ENCODE results near the gene SH3BP1.
A peak's percentile ranks its signal among the peaks of the same experiment; 100 is the strongest.
"Not testable (repeated sequence)": the region's sequence is repeated elsewhere in the genome, so short reads cannot be mapped to it uniquely, and the experiment has no call there.

SH3BP1 gene

DNA sequence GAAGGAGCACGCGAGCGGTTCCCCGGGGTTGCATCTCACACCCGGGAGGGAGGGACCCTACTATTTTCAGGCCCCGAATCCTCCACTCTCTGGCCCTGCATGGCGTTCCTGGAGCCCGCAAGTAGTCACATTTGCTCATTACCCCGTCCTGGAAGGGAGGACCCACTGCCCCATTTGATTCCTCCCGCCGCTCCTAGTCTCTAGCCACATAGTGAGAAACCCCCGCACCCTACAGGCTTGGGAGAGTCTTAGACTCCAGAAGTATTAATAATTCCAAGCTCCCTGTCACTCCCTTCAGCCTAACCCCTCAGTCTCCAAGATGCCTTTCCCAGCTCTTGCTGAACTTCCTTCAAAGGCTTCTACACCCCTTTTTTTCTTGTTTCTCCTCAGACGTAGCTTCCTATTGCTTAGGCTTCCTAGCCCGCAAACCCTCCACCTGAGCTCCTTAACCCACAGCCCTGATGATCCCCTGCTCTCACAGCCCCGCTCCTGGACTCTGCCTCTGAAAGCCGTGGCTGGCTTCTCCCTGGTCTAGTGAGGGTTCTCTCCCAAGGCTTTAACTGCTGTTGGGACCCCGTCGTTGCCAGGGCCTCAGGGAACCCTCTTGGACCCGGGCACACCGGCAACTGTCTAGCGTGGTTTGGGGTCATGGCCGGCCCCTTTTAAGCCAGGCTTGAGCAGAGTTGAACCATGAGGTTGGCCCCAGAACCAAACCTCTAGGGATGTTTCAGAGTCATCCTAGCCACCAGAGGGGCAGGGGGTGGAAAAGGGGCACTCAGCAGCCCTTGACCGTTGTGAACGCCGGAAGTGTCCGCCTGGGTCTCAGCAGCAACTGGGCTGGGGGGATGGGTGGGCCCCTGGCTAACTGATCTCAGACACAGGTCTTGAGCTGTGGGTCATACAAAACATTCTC, 30.0 kb upstream of the SH3BP1 start:
- no peak for DNase-seq (ENCODE audit: low read depth)
- no peak for TF ChIP-seq CTCF (IDR thresholded peaks at IDR 0.05; ENCODE audit: control insufficient read depth, insufficient read depth, low read depth, low read length, missing control alignments)
- H3K4me3 ChIP-seq (ENCODE audit: control insufficient read depth, low read depth, low read length), result peak overlapping the region; percentile 82

- not testable (repeated sequence) for DNase-seq (ENCODE audit: low read depth)
Measured at GRCh38 chr22:37610153-37610475, 29.4 kb upstream of the SH3BP1 start.

DNA sequence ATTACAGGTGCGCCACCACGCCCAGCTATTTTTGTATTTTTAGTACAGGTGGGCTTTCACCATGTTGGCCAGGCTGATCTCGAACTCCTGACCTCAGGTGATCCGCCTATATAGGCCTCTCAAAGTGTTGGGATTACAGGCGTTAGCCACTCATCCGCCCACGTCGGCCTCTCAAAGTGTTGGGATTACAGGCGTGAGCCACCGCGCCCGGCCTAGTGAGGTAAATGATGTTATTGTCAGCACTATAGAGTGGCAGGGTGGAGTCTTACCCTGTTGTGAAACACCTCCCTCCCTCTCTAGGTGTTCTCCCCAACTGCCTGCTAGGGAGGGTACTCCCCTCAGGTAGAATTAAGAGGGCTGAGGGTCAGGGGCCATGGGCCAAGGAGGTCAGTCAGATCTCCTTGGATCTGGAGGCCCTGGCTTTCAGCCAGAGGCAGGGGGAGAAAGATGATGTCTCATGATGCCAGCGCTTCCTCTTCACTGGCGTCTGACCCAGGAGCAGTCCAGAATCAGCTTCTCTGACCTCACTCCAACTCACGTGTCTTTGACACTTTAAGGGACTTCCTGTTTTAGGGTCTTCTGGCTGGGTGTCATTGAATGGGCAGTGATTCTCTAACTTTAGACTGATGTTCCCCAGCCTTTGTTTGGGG, 28.9 kb upstream of the SH3BP1 start:
- DNase-seq (ENCODE audit: low read depth), result no peak
- no peak overlapping the region for H3K4me3 ChIP-seq (ENCODE audit: control insufficient read depth, low read depth, low read length)
- TF ChIP-seq CTCF (IDR thresholded peaks at IDR 0.05; ENCODE audit: control insufficient read depth, insufficient read depth, low read depth, low read length, missing control alignments), result no peak

More at GRCh38 chr22:37610153-37610475, 29.4 kb upstream of the SH3BP1 start:
- H3K4me3 ChIP-seq (ENCODE audit: control insufficient read depth, low read depth, low read length), result peak overlapping the region; percentile 82

DNA sequence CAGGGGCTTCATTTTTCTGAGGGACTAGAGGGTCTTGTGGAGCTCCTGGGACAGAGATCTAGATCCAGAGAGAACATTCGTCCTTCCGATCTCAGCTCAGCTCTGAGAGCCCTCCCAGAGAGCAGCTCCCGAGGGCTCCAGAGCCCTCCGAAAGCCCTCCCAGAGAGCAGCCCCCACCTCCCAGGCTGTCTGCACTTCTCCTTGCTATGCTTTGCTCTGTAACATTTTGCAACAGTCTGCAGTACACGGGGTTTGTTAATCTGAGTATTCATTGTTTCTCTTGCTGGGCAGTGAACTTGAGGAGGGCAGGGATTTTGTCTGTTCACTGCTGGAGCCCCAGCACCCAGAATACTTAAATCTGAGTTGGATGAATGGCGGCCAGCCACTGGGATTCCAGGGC, 28.3 kb upstream of the SH3BP1 start:
- H3K4me3 ChIP-seq (ENCODE audit: control insufficient read depth, low read depth, low read length), result no peak overlapping the region
- no peak for TF ChIP-seq CTCF (IDR thresholded peaks at IDR 0.05; ENCODE audit: control insufficient read depth, insufficient read depth, low read depth, low read length, missing control alignments)
- no peak for DNase-seq (ENCODE audit: low read depth)

DNA sequence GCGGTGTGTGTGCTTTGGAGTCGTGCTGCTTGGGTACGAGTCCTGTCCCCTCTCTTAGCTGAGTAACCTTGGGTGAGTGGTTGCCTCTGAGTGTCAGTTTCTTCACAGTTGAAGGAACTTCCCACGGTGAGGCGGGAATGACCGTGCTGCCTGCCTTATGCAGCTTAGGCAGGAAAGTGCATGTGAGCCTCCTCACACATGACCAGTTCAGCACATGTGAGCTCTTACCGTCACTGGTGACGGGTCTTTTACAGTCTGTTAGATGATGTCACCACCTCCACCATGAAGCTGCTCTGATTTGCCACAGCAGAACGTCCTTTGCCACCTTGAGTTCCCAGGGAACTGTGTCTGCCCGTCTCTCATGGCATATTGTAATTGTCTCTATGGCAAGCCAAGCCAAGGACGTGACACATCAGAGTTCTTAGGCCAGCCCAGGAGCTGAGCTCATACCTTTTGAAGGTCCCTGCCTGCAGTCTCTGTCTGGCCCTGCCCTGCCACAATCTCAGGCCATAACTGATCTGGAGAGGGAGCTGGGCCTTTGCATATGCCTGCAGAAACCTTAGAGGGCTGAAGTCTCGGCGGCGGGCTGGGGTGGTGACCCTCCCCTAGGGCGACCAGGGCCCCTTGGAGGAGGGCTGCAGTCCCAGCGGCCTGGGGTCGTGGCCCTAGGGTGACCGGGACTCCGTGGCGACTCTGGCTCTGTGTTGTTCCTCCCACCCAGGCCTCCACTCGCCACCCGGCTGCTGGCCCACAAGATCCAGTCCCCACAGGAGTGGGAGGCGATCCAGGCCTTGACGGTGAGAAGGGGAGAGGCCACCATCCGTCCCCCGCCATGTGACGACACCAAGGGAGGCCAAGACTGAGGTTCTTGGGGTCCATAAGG, 23.0 kb upstream of the SH3BP1 start:
- DNase-seq (ENCODE audit: low read depth), result no peak
- TF ChIP-seq CTCF (IDR thresholded peaks at IDR 0.05; ENCODE audit: control insufficient read depth, insufficient read depth, low read depth, low read length, missing control alignments), result no peak
- no peak overlapping the region for H3K4me3 ChIP-seq (ENCODE audit: control insufficient read depth, low read depth, low read length)

GRCh38 chr22:37617431-37617830, 22.0 kb upstream of the SH3BP1 start:
- H3K4me3 ChIP-seq (ENCODE audit: control insufficient read depth, low read depth, low read length), result no peak overlapping the region
- no peak for TF ChIP-seq CTCF (IDR thresholded peaks at IDR 0.05; ENCODE audit: control insufficient read depth, insufficient read depth, low read depth, low read length, missing control alignments)
- no peak for DNase-seq (ENCODE audit: low read depth)
